ENCODE results near the gene NUDT3. TPM values are rescaled to one million over a fixed set of nuclear protein-coding genes. Genes with fewer than 3 reads are reported as not detected.

NUDT3 gene
- total and polyA plus RNA-seq, 9 of the 15 experiments (the other 6 are each of a cell fraction or from before 2014, with no cell fraction given), result 5.4 to 81.2 (median 56.4) TPM

DNA sequence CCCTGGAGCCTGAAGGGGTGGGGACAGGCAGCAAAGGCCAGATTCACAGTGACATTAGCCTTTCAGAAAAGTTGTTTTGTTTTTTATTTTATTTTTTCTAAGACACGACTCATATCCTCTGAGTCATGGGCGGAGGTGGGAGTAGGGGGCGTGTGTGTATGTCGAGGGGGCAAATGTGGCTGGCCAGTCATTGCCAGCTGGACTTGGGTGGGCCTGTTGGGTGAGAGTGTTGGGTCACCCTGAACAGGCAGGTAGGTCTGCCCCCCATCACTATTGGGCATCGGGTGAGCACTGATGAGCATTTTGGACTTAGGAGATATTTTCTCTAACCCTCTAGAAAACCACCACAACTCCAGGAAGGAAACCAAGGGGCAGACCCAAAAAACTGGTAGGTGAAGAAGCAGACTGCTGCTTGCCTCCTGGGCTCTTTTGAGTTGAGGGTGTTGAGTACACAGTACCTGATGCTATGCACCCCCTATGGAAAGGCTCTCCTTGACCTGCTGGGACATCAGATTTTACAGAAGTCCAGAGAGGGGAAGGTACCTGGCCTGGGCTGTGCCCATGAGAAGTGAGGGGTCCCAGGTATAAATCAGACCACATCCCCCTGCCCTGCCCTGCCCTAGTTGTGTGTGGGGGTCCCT lies 149.2 kb downstream of the NUDT3 start (continued):
- TF ChIP-seq, protein P1, sequence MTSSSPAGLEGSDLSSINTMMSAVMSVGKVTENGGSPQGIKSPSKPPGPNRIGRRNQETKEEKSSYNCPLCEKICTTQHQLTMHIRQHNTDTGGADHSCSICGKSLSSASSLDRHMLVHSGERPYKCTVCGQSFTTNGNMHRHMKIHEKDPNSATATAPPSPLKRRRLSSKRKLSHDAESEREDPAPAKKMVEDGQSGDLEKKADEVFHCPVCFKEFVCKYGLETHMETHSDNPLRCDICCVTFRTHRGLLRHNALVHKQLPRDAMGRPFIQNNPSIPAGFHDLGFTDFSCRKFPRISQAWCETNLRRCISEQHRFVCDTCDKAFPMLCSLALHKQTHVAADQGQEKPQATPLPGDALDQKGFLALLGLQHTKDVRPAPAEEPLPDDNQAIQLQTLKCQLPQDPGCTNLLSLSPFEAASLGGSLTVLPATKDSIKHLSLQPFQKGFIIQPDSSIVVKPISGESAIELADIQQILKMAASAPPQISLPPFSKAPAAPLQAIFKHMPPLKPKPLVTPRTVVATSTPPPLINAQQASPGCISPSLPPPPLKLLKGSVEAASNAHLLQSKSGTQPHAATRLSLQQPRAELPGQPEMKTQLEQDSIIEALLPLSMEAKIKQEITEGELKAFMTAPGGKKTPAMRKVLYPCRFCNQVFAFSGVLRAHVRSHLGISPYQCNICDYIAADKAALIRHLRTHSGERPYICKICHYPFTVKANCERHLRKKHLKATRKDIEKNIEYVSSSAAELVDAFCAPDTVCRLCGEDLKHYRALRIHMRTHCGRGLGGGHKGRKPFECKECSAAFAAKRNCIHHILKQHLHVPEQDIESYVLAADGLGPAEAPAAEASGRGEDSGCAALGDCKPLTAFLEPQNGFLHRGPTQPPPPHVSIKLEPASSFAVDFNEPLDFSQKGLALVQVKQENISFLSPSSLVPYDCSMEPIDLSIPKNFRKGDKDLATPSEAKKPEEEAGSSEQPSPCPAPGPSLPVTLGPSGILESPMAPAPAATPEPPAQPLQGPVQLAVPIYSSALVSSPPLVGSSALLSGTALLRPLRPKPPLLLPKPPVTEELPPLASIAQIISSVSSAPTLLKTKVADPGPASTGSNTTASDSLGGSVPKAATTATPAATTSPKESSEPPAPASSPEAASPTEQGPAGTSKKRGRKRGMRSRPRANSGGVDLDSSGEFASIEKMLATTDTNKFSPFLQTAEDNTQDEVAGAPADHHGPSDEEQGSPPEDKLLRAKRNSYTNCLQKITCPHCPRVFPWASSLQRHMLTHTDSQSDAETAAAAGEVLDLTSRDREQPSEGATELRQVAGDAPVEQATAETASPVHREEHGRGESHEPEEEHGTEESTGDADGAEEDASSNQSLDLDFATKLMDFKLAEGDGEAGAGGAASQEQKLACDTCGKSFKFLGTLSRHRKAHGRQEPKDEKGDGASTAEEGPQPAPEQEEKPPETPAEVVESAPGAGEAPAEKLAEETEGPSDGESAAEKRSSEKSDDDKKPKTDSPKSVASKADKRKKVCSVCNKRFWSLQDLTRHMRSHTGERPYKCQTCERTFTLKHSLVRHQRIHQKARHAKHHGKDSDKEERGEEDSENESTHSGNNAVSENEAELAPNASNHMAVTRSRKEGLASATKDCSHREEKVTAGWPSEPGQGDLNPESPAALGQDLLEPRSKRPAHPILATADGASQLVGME (CRISPR knock-in tag; IDR thresholded peaks at IDR 0.05), result no peak
- TF ChIP-seq SIX5 (IDR thresholded peaks at IDR 0.05; ENCODE audit: borderline replicate concordance in 1 of 2, insufficient read depth in 1 of 2, low read depth in 1 of 2, low read length in 2 of 2), result no peak
- TF ChIP-seq ZNF408 (CRISPR knock-in tag; IDR thresholded peaks at IDR 0.05; ENCODE audit: low read depth), result no peak
- TF ChIP-seq DDX20 (tag; IDR thresholded peaks at IDR 0.05; ENCODE audit: low read depth), result no peak
- no peak for TF ChIP-seq ZNF197 (CRISPR knock-in tag; IDR thresholded peaks at IDR 0.05; ENCODE audit: low read depth)
- no peak for TF ChIP-seq TAF9B (IDR thresholded peaks at IDR 0.05; ENCODE audit: partially characterized antibody)
- 0 out of 2 replicates have a peak, but pooled peaks have one; percentile 37 for TF ChIP-seq JUN (IDR thresholded peaks at IDR 0.05; ENCODE audit: borderline replicate concordance, low read depth, low read length)
- no peak for TF ChIP-seq JUN (CRISPR knock-in tag; IDR thresholded peaks at IDR 0.05; ENCODE audit: borderline replicate concordance)
- TF ChIP-seq SMAD4 (CRISPR knock-in tag; conservative IDR thresholded peaks at IDR 0.05), result no peak
- no peak for TF ChIP-seq FOXP4 (CRISPR knock-in tag; IDR thresholded peaks at IDR 0.05; ENCODE audit: borderline replicate concordance)
- TF ChIP-seq, protein P2, sequence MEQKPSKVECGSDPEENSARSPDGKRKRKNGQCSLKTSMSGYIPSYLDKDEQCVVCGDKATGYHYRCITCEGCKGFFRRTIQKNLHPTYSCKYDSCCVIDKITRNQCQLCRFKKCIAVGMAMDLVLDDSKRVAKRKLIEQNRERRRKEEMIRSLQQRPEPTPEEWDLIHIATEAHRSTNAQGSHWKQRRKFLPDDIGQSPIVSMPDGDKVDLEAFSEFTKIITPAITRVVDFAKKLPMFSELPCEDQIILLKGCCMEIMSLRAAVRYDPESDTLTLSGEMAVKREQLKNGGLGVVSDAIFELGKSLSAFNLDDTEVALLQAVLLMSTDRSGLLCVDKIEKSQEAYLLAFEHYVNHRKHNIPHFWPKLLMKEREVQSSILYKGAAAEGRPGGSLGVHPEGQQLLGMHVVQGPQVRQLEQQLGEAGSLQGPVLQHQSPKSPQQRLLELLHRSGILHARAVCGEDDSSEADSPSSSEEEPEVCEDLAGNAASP (IDR thresholded peaks at IDR 0.05), result no peak
- TF ChIP-seq KLF1 (tag; IDR thresholded peaks at IDR 0.05), result no peak
- TF ChIP-seq, protein P3, sequence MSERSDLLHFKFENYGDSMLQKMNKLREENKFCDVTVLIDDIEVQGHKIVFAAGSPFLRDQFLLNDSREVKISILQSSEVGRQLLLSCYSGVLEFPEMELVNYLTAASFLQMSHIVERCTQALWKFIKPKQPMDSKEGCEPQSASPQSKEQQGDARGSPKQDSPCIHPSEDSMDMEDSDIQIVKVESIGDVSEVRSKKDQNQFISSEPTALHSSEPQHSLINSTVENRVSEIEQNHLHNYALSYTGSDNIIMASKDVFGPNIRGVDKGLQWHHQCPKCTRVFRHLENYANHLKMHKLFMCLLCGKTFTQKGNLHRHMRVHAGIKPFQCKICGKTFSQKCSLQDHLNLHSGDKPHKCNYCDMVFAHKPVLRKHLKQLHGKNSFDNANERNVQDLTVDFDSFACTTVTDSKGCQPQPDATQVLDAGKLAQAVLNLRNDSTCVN (CRISPR knock-in tag; IDR thresholded peaks at IDR 0.05), result 0 out of 2 replicates have a peak, but pooled peaks have one; percentile 36
- peak; percentile 65 for TF ChIP-seq SMARCA4 (IDR thresholded peaks at IDR 0.05)
- TF ChIP-seq ZNF444 (CRISPR knock-in tag; IDR thresholded peaks at IDR 0.05), result no peak
- no peak for TF ChIP-seq ZNF184 (CRISPR knock-in tag; IDR thresholded peaks at IDR 0.05)
